GM23338 (cell line): Measurements from ENCODE around the gene RPL32. TPM values are rescaled to one million over a fixed set of nuclear protein-coding genes. Genes with fewer than 3 reads are reported as not detected.

Experiments used
- ATAC-seq: fragments of 200-7000 bp; cut with Tn5 transposase; 3 replicates; pipeline ENCODE4 v1.9.1; 2020
- DNase-seq: peaks from one replicate; pipeline ENCODE4 v3.0.0-alpha.2; 2015; ENCODE audit warnings: low spot score
- H2AFZ ChIP-seq: fragments of 200-600 bp; sonication (generic); 2 replicates; pipeline ENCODE4 v1.8.0; 2016; ENCODE audit warnings: antibody characterized with exemption, mild to moderate bottlenecking, moderate library complexity
- H3F3A ChIP-seq: fragments of 200-600 bp; sonication (generic); replicated peaks from 2 replicates; pipeline ENCODE4 v1.8.0; 2017; ENCODE audit warnings: antibody characterized with exemption, mixed run types, low read depth
- H3K27ac ChIP-seq: fragments of 200-600 bp; sonication (generic); 2 replicates; pipeline ENCODE4 v1.6.1; 2016; ENCODE audit warnings: low read depth
- H3K27me3 ChIP-seq: fragments of 200-600 bp; sonication (generic); 2 replicates; pipeline ENCODE4 v1.8.0; 2016; ENCODE audit warnings: mild to moderate bottlenecking, mixed run types, moderate library complexity; ENCODE audit not compliant: insufficient read depth
- H3K36me3 ChIP-seq: fragments of 200-600 bp; sonication (generic); 2 replicates; pipeline ENCODE4 v1.8.0; 2016; ENCODE audit warnings: mild to moderate bottlenecking; ENCODE audit not compliant: insufficient read depth
- H3K4me1 ChIP-seq: fragments of 200-600 bp; sonication (generic); 2 replicates; pipeline ENCODE4 v1.8.0; 2016; ENCODE audit warnings: mild to moderate bottlenecking, moderate library complexity; ENCODE audit not compliant: insufficient read depth
- H3K4me2 ChIP-seq: fragments of 200-600 bp; sonication (generic); 2 replicates; pipeline ENCODE4 v1.7.1; 2017; ENCODE audit warnings: mixed run types
- H3K4me3 ChIP-seq: fragments of 200-600 bp; sonication (generic); 2 replicates; pipeline ENCODE4 v1.6.1; 2016; ENCODE audit warnings: mixed run types
- H3K79me2 ChIP-seq: fragments of 200-600 bp; sonication (generic); replicated peaks from 2 replicates; pipeline ENCODE4 v1.8.0; 2017; ENCODE audit warnings: mild to moderate bottlenecking; ENCODE audit not compliant: insufficient read depth
- H3K9me2 ChIP-seq: fragments of 200-600 bp; sonication (generic); 2 replicates; pipeline ENCODE4 v1.8.0; 2017; ENCODE audit not compliant: insufficient read depth
- H4K20me1 ChIP-seq: fragments of 200-600 bp; sonication (generic); replicated peaks from 2 replicates; pipeline ENCODE4 v1.8.0; 2017; ENCODE audit warnings: mild to moderate bottlenecking; ENCODE audit not compliant: insufficient read depth
- H3K27ac Mint-ChIP-seq: 2 replicates; pipeline ENCODE4 v1.8.0; 2020; ENCODE audit warnings: inconsistent platforms, mild to moderate bottlenecking, moderate library complexity, mixed read lengths
- H3K27me3 Mint-ChIP-seq: 3 replicates; pipeline ENCODE4 v1.8.0; 2022; ENCODE audit warnings: low read depth, mild to moderate bottlenecking, moderate library complexity, mixed read lengths, inconsistent platforms; ENCODE audit not compliant: insufficient read depth, poor library complexity
- H3K36me3 Mint-ChIP-seq: 3 replicates; pipeline ENCODE4 v1.8.0; 2021; ENCODE audit warnings: low read depth, mild to moderate bottlenecking, inconsistent platforms, moderate library complexity, mixed read lengths
- H3K4me1 Mint-ChIP-seq: 3 replicates; pipeline ENCODE4 v1.8.0; 2020; ENCODE audit warnings: mild to moderate bottlenecking, inconsistent platforms, mixed read lengths
- H3K4me3 Mint-ChIP-seq: 3 replicates; pipeline ENCODE4 v1.8.0; 2021; ENCODE audit warnings: moderate library complexity, mild to moderate bottlenecking, inconsistent platforms, mixed read lengths
- H3K9me3 Mint-ChIP-seq: 3 replicates; pipeline ENCODE4 v1.8.0; 2020; ENCODE audit warnings: moderate library complexity, mild to moderate bottlenecking, inconsistent platforms, mixed read lengths
- EZH2 ChIP-seq: fragments of 200-600 bp; sonication (generic); IDR thresholded peaks from one replicate; pipeline ENCODE4 v1.8.0; 2017; ENCODE audit warnings: antibody characterized with exemption, mild to moderate bottlenecking, low read depth; ENCODE audit not compliant: unreplicated experiment
- JUNB ChIP-seq: IDR thresholded peaks from one replicate; pipeline ENCODE4 v1.6.1; 2016; ENCODE audit warnings: antibody characterized with exemption; ENCODE audit not compliant: unreplicated experiment
- polyA plus RNA-seq: library from polyadenylated mRNA; unstranded; fragments of >200 nt; fragmentation: Nextera tagmentation; extraction: Ambion mirVana; gene quantifications from 2 replicates; pipeline ENCODE4 v1.2.1, GENCODE V29; 2016
- total RNA-seq: library from RNA; depleted of rRNA; stranded (reverse); fragments of >200 nt; shearing (Covaris generic); gene quantifications from 2 replicates; pipeline ENCODE4 v1.2.3, GENCODE V29; 2014
- TF ChIP-seq, protein P1 (sequence below), 2 experiments: fragments of 200-600 bp in 1 of 2; sonication (generic) in 1 of 2; conservative IDR thresholded peaks; 2 replicates each; pipeline versions ENCODE4 v1.5.1 to v1.6.1; 2016 to 2017; ENCODE audit warnings: antibody characterized with exemption in 2 of 2, low read depth in 2 of 2, mild to moderate bottlenecking in 2 of 2, moderate library complexity in 1 of 2
- TF ChIP-seq, protein P2 (sequence below): IDR thresholded peaks from 2 replicates; pipeline ENCODE4 v1.6.1; 2016; ENCODE audit warnings: antibody characterized with exemption

The RPL32 gene
- total and polyA plus RNA-seq, 2 experiments from 2014 or later = 561 to 2,550 TPM

GRCh38 chr3:12869035-12869621 is 27.8 kb upstream of the RPL32 start (continued):
- TF ChIP-seq, protein P1, sequence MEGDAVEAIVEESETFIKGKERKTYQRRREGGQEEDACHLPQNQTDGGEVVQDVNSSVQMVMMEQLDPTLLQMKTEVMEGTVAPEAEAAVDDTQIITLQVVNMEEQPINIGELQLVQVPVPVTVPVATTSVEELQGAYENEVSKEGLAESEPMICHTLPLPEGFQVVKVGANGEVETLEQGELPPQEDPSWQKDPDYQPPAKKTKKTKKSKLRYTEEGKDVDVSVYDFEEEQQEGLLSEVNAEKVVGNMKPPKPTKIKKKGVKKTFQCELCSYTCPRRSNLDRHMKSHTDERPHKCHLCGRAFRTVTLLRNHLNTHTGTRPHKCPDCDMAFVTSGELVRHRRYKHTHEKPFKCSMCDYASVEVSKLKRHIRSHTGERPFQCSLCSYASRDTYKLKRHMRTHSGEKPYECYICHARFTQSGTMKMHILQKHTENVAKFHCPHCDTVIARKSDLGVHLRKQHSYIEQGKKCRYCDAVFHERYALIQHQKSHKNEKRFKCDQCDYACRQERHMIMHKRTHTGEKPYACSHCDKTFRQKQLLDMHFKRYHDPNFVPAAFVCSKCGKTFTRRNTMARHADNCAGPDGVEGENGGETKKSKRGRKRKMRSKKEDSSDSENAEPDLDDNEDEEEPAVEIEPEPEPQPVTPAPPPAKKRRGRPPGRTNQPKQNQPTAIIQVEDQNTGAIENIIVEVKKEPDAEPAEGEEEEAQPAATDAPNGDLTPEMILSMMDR (conservative IDR thresholded peaks at IDR 0.05; ENCODE audit: low read depth in 2 of 2) = no peak
- TF ChIP-seq EZH2 = no peak
- TF ChIP-seq, protein P2, sequence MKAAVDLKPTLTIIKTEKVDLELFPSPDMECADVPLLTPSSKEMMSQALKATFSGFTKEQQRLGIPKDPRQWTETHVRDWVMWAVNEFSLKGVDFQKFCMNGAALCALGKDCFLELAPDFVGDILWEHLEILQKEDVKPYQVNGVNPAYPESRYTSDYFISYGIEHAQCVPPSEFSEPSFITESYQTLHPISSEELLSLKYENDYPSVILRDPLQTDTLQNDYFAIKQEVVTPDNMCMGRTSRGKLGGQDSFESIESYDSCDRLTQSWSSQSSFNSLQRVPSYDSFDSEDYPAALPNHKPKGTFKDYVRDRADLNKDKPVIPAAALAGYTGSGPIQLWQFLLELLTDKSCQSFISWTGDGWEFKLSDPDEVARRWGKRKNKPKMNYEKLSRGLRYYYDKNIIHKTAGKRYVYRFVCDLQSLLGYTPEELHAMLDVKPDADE = no peak

GRCh38 chr3:12868039-12869034 is 27.0 kb upstream of the RPL32 start:
- peak overlapping the region; percentile 89 for H3K4me2 ChIP-seq
- peaks cover 13% of the 10 kb centered on the region for H3K27me3 Mint-ChIP-seq

More at GRCh38 chr3:12868039-12869034, 27.0 kb upstream of the RPL32 start:
- peaks cover 3% of the 10 kb centered on the region; the same call in 1 of the 2 replicates for H3K4me1 ChIP-seq
- H3K4me3 Mint-ChIP-seq = peak overlapping the region; percentile 82
- no peak overlapping the region for H3K27ac Mint-ChIP-seq
- no peaks in the 10 kb centered on the region for H3K79me2 ChIP-seq
- H4K20me1 ChIP-seq = no peaks in the 10 kb centered on the region
- DNase-seq = peak; percentile 82
- peaks cover 3% of the 10 kb centered on the region; the same call in 1 of the 2 replicates for H3K27me3 ChIP-seq
- peaks cover 18% of the 10 kb centered on the region for H3K9me3 Mint-ChIP-seq
- H3K4me3 ChIP-seq = peak overlapping the region; percentile 75
- H3K27ac ChIP-seq = no peak overlapping the region
- H3F3A ChIP-seq = no peaks in the 10 kb centered on the region
- peaks cover 4% of the 10 kb centered on the region; the same call in 1 of the 3 replicates for H3K36me3 Mint-ChIP-seq
- TF ChIP-seq, protein P1 (conservative IDR thresholded peaks at IDR 0.05; ENCODE audit: low read depth in 2 of 2) = peak; percentile 78 to 97
- TF ChIP-seq JUNB = no peak
- no peaks in the 10 kb centered on the region for H3K36me3 ChIP-seq
- H3K4me1 Mint-ChIP-seq = peaks cover 7% of the 10 kb centered on the region
- no peaks in the 10 kb centered on the region for H3K9me2 ChIP-seq
- peak overlapping the region; percentile 99 for H2AFZ ChIP-seq
- peak; percentile 79 for ATAC-seq
